Jurkat, Clone E6-1 (cell line): Measurements from ENCODE around the gene KBTBD4.

Experiments
- DNase-seq: peaks from one replicate; pipeline ENCODE4 v3.0.0-alpha.2; 2011; ENCODE audit warnings: low read depth, low spot score
- H3K4me3 ChIP-seq: 2 replicates; pipeline ENCODE4 v1.5.1; 2011; ENCODE audit warnings: mild to moderate bottlenecking, low read length, control low read depth, moderate library complexity

KBTBD4 gene

GRCh38 chr11:47592970-47593369, 14.2 kb upstream of the KBTBD4 start:
- no peak for DNase-seq
- no peak overlapping the region for H3K4me3 ChIP-seq

DNA sequence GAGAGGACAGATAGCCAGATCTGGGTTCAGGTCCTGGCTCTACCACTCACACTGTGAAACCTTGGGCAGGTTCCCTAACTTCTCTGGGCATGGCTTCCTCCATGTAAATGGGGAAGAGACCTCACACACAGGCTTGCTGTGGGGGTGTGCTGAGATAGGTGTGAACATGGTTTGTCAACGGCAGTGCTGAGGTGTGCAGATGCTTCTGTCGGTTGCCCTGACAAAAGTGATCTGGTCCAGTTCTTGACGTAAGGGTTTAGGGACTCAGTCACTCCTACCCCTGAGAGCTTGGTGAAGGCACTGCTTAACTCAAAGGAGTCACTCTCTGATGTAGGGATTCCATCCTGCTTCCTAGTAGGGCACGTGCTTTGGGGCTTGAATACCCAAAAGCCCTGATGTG, 13.5 kb upstream of the KBTBD4 start:
- no peak for DNase-seq
- H3K4me3 ChIP-seq = no peak overlapping the region

GRCh38 chr11:47591764-47592163, 13.0 kb upstream of the KBTBD4 start:
- DNase-seq = peak; percentile 37
- H3K4me3 ChIP-seq = peak overlapping the region; percentile 15

DNA sequence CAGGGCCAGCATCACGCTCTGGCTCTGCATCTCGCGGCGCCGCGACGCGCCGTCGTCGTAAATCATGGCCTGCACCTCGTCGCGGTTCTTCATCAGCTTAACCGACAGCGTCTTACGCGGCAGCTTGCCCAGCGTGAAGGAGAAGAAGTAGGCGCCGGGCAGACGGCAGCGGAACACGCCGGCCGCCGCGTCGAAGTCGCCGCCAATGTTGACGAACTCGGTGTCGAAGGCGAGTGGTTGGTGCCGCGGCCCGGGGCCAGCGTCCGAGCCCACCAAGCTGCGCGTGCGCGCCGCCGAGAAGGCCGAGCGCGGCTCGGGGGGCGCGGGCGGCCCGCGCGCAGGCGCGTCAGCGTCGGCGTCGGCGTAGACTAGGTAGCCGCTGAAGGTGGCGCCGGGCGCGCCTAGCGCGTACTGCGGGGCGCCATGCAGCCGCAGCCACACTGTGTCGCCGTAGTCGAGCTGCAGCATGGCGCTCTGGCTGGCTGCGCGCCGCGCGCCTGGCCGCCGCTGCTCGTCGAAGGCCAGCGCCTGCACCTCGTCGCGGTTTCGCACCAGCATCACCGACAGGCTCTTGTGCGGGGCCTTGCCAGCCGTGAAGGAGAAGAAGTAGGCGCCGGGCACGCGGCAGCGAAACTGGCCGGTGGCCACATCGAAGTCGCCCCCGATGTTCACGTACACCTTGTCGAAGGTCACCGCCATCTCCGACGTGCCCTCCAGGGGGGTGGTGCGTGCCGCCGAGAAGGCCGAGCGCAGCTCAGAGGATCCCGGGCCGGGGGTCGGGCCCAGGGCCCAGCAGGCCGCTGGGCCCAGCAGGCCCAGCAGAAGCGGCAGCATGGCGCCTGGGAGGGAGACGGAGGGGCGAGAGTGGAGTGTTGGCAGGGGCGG, 11.4 kb upstream of the KBTBD4 start:
- no peak for DNase-seq
- no peak overlapping the region for H3K4me3 ChIP-seq

DNA sequence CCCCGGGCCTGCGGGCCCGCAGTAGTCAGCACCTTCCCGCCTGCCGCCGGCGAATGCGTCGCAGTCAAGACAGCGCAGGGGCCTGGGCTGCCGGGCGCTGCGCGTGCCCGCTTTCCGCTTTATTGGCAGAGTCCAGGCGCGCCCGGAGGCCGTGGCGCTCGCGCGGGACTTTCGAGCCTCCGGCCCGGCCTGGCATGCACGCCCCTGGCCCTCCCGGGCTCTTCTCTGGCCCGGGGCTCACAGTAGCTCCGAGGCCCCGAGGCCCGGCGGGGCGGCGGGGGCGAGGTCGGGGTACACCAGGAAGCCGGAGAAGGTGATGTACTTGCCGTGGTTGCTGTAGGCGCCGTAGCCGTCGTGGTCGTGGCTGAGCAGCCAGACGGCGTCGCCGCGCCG, 10.8 kb upstream of the KBTBD4 start:
- DNase-seq = no peak
- H3K4me3 ChIP-seq = no peak overlapping the region

GRCh38 chr11:47589118-47589517, 10.3 kb upstream of the KBTBD4 start:
- H3K4me3 ChIP-seq = no peak overlapping the region
- DNase-seq = no peak

- no peak overlapping the region for H3K4me3 ChIP-seq
- no peak for DNase-seq
Observed at GRCh38 chr11:47587723-47588326, 9.1 kb upstream of the KBTBD4 start.

- no peak for DNase-seq
- H3K4me3 ChIP-seq = no peak overlapping the region
Observed at GRCh38 chr11:47587039-47587716, 8.4 kb upstream of the KBTBD4 start.

DNA sequence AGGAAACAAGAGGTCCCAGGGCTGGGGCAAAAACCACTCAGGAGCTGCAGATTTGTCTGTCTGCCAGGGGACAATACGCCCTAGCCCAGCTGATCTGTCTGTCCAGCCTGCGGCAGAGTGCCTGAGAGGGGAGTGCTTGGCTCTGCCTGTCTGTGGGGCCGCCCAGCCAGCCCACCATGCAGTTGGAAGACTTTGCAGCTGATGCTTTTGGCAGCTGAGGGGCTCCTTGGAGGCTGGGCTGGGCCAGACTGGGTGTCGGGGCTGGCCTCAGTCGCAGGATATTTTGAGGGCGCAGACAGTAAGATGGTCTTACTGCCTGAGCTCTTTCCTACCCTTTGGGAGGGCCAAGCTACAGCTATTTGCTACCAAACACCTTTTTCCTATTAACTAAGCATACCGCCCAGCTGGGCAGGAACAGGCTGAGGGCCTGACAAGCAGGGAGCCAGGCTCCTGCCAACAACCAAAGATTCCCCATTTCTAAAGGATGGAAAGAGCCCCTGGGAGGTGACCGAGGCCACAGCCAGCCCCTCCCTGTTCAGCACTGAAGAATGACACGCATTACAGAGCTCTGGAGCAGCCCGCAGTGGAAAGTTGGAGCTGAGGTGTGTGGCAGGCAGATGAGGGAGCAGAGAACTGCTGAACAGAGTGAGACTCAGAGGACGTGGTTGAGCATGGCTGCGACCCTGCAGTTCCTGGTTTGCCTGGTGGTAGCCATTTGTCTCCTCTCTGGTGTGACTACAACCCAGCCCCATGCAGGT, 7.5 kb upstream of the KBTBD4 start, which contains the start of gene FAM180B:
TSS of gene FAM180B (plus strand) at position 581 of the 758 bp plus-strand sequence. CDS start at position 672, 91 bp downstream.
- DNase-seq = no peak
- no peak within 1 kb of the TSS for H3K4me3 ChIP-seq

GRCh38 chr11:47583844-47584243, 5.1 kb upstream of the KBTBD4 start:
- DNase-seq = no peak
- no peak overlapping the region for H3K4me3 ChIP-seq

- DNase-seq = no peak
- H3K4me3 ChIP-seq = peak overlapping the region; percentile 81
Observed at GRCh38 chr11:47577460-47578041, 1.2 kb downstream of the KBTBD4 start.

DNA sequence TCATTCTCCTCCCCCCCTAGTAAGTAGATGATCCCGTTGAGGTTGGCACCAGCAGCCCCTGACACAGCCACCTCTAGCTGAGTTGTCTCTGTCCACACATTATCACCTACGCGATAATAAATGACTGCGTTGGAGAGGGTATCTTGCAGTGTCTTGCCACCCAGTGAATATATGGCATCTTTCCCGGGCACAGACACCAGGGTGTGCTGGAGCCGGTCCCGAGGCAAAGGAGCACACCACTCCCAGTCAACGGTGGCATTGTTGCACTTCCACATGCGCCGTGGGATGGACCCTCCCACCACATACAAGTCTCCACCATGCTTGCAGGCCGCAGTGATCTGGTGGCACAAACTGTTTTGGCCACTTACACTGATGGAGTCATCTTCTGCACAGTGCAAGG, 5.4 kb downstream of the KBTBD4 start:
- no peak for DNase-seq
- no peak overlapping the region for H3K4me3 ChIP-seq

- DNase-seq = no peak
- no peak overlapping the region for H3K4me3 ChIP-seq
Observed at GRCh38 chr11:47572715-47573255, 6.0 kb downstream of the KBTBD4 start.

GRCh38 chr11:47571895-47572294, 6.9 kb downstream of the KBTBD4 start:
- no peak overlapping the region for H3K4me3 ChIP-seq
- no peak for DNase-seq

GRCh38 chr11:47571357-47571729, 7.4 kb downstream of the KBTBD4 start:
- no peak overlapping the region for H3K4me3 ChIP-seq
- DNase-seq = no peak

- H3K4me3 ChIP-seq = no peak overlapping the region
- no peak for DNase-seq
Observed at GRCh38 chr11:47570651-47571356, 8.0 kb downstream of the KBTBD4 start.

DNA sequence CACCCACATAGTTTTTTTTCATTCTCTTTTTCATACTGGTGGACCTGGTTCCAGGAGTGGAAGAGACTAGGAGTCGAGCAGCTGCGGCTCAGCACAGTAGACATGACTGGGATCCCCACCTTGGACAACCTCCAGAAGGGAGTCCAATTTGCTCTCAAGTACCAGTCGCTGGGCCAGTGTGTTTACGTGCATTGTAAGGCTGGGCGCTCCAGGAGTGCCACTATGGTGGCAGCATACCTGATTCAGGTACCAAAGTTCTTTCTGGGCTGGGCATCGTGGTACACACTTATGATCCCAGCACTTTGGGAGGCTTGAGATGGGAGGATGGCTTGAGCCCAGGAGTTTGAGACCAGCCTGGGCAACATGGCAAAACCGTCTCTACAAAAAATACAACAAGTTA, 9.1 kb downstream of the KBTBD4 start:
- DNase-seq = no peak
- H3K4me3 ChIP-seq = no peak overlapping the region

GRCh38 chr11:47566149-47566698, 12.5 kb downstream of the KBTBD4 start:
- peak overlapping the region; percentile 64 for H3K4me3 ChIP-seq
- DNase-seq = no peak
